Spinal cord (tissue), 10 donors: ENCODE data around the gene CADPS2. TPM values are rescaled to one million over a fixed set of nuclear protein-coding genes. Genes with fewer than 3 reads are reported as not detected.

Source experiments
- DNase-seq, 6 donors: peaks; one replicate each; pipeline versions ENCODE4 v3.0.0 to v3.0.0-alpha.2; 2013 to 2015; ENCODE audit warnings: low spot score in 6 of 6, low read depth in 4 of 6
- H3K27ac ChIP-seq: one replicate; pipeline ENCODE4 v1.5.1; 2013; ENCODE audit warnings: low read depth, low read length, control low read depth
- H3K27me3 ChIP-seq: one replicate; pipeline ENCODE4 v1.6.1; 2013; ENCODE audit warnings: low read length; ENCODE audit not compliant: control insufficient read depth, insufficient read depth
- H3K36me3 ChIP-seq: one replicate; pipeline ENCODE4 v1.6.1; 2013; ENCODE audit warnings: low read length; ENCODE audit not compliant: control insufficient read depth, insufficient read depth
- H3K4me1 ChIP-seq: one replicate; pipeline ENCODE4 v1.6.1; 2013; ENCODE audit warnings: low read length; ENCODE audit not compliant: control insufficient read depth, insufficient read depth
- H3K4me3 ChIP-seq: one replicate; pipeline ENCODE4 v1.5.1; 2013; ENCODE audit warnings: low read depth, low read length, control low read depth
- H3K9me3 ChIP-seq: one replicate; pipeline ENCODE4 v1.6.1; 2013; ENCODE audit warnings: low read length; ENCODE audit not compliant: control insufficient read depth, insufficient read depth
- WGBS: methylation state at CpG from one replicate; pipeline ENCODE4 v1.1.5; 2013; ENCODE audit warnings: missing lambda C conversion rate; ENCODE audit not compliant: insufficient coverage; 5-methylcytosine and 5-hydroxymethylcytosine counted together
- polyA plus RNA-seq, 2 donors: library from polyadenylated mRNA; unstranded; fragments of 120-200 nt; gene quantifications; one replicate each; pipeline ENCODE4 v1.2.1, GENCODE V29; 2013; ENCODE audit not compliant: insufficient read length in 2 of 2
- total RNA-seq, 2 donors: library from RNA; depleted of rRNA in 1 of 2; stranded (reverse); fragments of 120-200 nt in 1 of 2; fragments of >200 nt in 1 of 2; gene quantifications; one replicate each; pipeline versions ENCODE4 v1.2.3 to v1.2.4, GENCODE V29; 2013 to 2014
- donor health status: healthy.

The CADPS2 gene
- total and polyA plus RNA-seq, 4 donors = 18.7 to 40.5 (median 30.4) TPM

GRCh38 chr7:122736183-122736582, 150.1 kb downstream of the CADPS2 start:
- Histone ChIP-seq H3K27me3 (no peaks in the 10 kb centered on the region), H3K27ac (no peak overlapping the region), H3K4me1 (no peaks in the 10 kb centered on the region), H3K4me3 (no peak overlapping the region), H3K36me3 (no peaks in the 10 kb centered on the region), H3K9me3 (no peaks in the 10 kb centered on the region)
- peak in 1 of 6 donors; percentile 34 for DNase-seq
- no CpG with 5 or more reads among the region's 1 CpG for WGBS

- Histone ChIP-seq H3K36me3 (no peaks in the 10 kb centered on the region), H3K4me1 (no peaks in the 10 kb centered on the region), H3K27me3 (no peaks in the 10 kb centered on the region), H3K9me3 (no peaks in the 10 kb centered on the region), H3K27ac (no peak overlapping the region), H3K4me3 (no peak overlapping the region)
- WGBS = no CpG with 5 or more reads among the region's 1 CpG
- no peak for DNase-seq
Observed at GRCh38 chr7:122727759-122728158, 158.5 kb downstream of the CADPS2 start.

DNA sequence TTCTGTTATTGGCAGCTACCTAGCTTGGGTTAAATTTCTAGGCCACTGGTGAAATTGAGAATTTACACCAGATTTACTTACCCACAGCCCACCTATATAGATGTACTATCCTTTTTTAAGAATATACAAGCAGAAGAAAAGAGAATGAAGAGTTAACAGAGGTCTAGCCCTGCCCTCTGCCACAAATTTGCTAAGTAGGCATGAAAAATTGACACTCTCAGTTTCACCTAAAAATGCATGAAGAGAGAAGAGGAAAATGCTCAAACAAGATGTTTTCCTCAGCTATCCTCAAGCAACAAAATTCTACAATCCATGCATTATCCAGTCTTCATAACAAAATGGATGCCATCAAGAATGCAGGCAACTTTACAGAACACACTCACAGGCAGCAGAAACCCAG, 158.9 kb downstream of the CADPS2 start:
- no peaks in the 10 kb centered on the region for H3K36me3 ChIP-seq
- no peak overlapping the region for H3K4me3 ChIP-seq
- no peaks in the 10 kb centered on the region for H3K4me1 ChIP-seq
- no peak for DNase-seq
- no peaks in the 10 kb centered on the region for H3K27me3 ChIP-seq
- no peaks in the 10 kb centered on the region for H3K9me3 ChIP-seq
- no peak overlapping the region for H3K27ac ChIP-seq

GRCh38 chr7:122726881-122727280, 159.4 kb downstream of the CADPS2 start:
- DNase-seq = peak in 1 of 6 donors; percentile 22
- H3K27ac ChIP-seq = no peak overlapping the region
- no CpG with 5 or more reads among the region's 2 CpGs for WGBS

GRCh38 chr7:122724366-122724765, 161.9 kb downstream of the CADPS2 start:
- Histone ChIP-seq H3K4me1 (no peaks in the 10 kb centered on the region), H3K4me3 (no peak overlapping the region), H3K27ac (no peak overlapping the region), H3K36me3 (no peaks in the 10 kb centered on the region), H3K9me3 (no peaks in the 10 kb centered on the region), H3K27me3 (no peaks in the 10 kb centered on the region)
- DNase-seq = peak in 1 of 6 donors; percentile 60
- 80% methylated on average over 1 of the region's 4 CpGs for WGBS

More at GRCh38 chr7:122726881-122727280, 159.4 kb downstream of the CADPS2 start:
- Histone ChIP-seq H3K4me3 (no peak overlapping the region), H3K36me3 (no peaks in the 10 kb centered on the region), H3K9me3 (no peaks in the 10 kb centered on the region), H3K4me1 (no peaks in the 10 kb centered on the region), H3K27me3 (no peaks in the 10 kb centered on the region)

- Histone ChIP-seq H3K27me3 (no peaks in the 10 kb centered on the region), H3K4me3 (no peak overlapping the region), H3K36me3 (no peaks in the 10 kb centered on the region), H3K4me1 (no peaks in the 10 kb centered on the region), H3K27ac (no peak overlapping the region), H3K9me3 (no peaks in the 10 kb centered on the region)
- WGBS = 50% methylated on average over 1 of the region's 4 CpGs
- DNase-seq = no peak
Observed at GRCh38 chr7:122719010-122719578, 167.2 kb downstream of the CADPS2 start.

GRCh38 chr7:122717356-122718089, 168.7 kb downstream of the CADPS2 start:
- Histone ChIP-seq H3K27me3 (no peaks in the 10 kb centered on the region), H3K9me3 (no peaks in the 10 kb centered on the region), H3K4me3 (no peak overlapping the region), H3K27ac (no peak overlapping the region), H3K4me1 (no peaks in the 10 kb centered on the region), H3K36me3 (no peaks in the 10 kb centered on the region)
- DNase-seq = no peak
- 100% methylated on average over 1 of the region's 6 CpGs for WGBS

- DNase-seq = no peak
- Histone ChIP-seq H3K27me3 (no peaks in the 10 kb centered on the region), H3K4me3 (no peak overlapping the region), H3K36me3 (no peaks in the 10 kb centered on the region), H3K9me3 (no peaks in the 10 kb centered on the region), H3K4me1 (no peaks in the 10 kb centered on the region), H3K27ac (no peak overlapping the region)
- no CpG with 5 or more reads among the region's 3 CpGs for WGBS
Observed at GRCh38 chr7:122715183-122715582, 171.1 kb downstream of the CADPS2 start.

GRCh38 chr7:122710916-122711315, 175.3 kb downstream of the CADPS2 start:
- Histone ChIP-seq H3K9me3 (no peaks in the 10 kb centered on the region), H3K27me3 (no peaks in the 10 kb centered on the region), H3K36me3 (no peaks in the 10 kb centered on the region), H3K27ac (no peak overlapping the region), H3K4me1 (no peaks in the 10 kb centered on the region), H3K4me3 (no peak overlapping the region)
- WGBS = no CpG with 5 or more reads among the region's 1 CpG
- peak in 1 of 6 donors; percentile 39 for DNase-seq
